Astrocyte of the cerebellum (primary cell): Measurements from ENCODE around the gene RAB31.

Experiments
- DNase-seq: peaks from one replicate; pipeline ENCODE4 v3.0.0-alpha.2; 2011; ENCODE audit warnings: low read depth
- H3K4me3 ChIP-seq: 2 replicates; pipeline ENCODE4 v1.5.1; 2011; ENCODE audit warnings: mild to moderate bottlenecking, low read depth, low read length, moderate library complexity
- in situ Hi-C: cut with HindIII; loops from 2 replicates; pipeline ENCODE4 v1.10.0; 2017; ENCODE audit warnings: low sequenced_read_pairs
- TF ChIP-seq, protein P1 (sequence below): IDR thresholded peaks from 2 replicates; pipeline ENCODE4 v1.5.1; 2012; ENCODE audit warnings: low read length, low read depth, moderate library complexity, mild to moderate bottlenecking; ENCODE audit errors: missing control alignments

Gene RAB31

GRCh38 chr18:9865764-9866490 is 157.8 kb downstream of the RAB31 start:
- no peak for DNase-seq
- no peak overlapping the region for H3K4me3 ChIP-seq
- in situ Hi-C loops, result loop anchor here (5.0 kb wide), 1 partner anchor 56 kb away; no protein-coding TSS in a partner anchor
- TF ChIP-seq, protein P1, sequence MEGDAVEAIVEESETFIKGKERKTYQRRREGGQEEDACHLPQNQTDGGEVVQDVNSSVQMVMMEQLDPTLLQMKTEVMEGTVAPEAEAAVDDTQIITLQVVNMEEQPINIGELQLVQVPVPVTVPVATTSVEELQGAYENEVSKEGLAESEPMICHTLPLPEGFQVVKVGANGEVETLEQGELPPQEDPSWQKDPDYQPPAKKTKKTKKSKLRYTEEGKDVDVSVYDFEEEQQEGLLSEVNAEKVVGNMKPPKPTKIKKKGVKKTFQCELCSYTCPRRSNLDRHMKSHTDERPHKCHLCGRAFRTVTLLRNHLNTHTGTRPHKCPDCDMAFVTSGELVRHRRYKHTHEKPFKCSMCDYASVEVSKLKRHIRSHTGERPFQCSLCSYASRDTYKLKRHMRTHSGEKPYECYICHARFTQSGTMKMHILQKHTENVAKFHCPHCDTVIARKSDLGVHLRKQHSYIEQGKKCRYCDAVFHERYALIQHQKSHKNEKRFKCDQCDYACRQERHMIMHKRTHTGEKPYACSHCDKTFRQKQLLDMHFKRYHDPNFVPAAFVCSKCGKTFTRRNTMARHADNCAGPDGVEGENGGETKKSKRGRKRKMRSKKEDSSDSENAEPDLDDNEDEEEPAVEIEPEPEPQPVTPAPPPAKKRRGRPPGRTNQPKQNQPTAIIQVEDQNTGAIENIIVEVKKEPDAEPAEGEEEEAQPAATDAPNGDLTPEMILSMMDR, result no peak

- no peak overlapping the region for H3K4me3 ChIP-seq
- in situ Hi-C loops, result loop anchor here (5.0 kb wide), 1 partner anchor 56 kb away; no protein-coding TSS in a partner anchor
- no peak for DNase-seq
- TF ChIP-seq, protein P1, result no peak
Measured at GRCh38 chr18:9866627-9867026, 158.5 kb downstream of the RAB31 start.

- H3K4me3 ChIP-seq, result no peak overlapping the region
- TF ChIP-seq, protein P1, result no peak
- DNase-seq, result no peak
- in situ Hi-C loops, result loop anchor here (5.0 kb wide), 1 partner anchor 55 kb away; no protein-coding TSS in a partner anchor
Measured at GRCh38 chr18:9867071-9867594, 159.0 kb downstream of the RAB31 start.

DNA sequence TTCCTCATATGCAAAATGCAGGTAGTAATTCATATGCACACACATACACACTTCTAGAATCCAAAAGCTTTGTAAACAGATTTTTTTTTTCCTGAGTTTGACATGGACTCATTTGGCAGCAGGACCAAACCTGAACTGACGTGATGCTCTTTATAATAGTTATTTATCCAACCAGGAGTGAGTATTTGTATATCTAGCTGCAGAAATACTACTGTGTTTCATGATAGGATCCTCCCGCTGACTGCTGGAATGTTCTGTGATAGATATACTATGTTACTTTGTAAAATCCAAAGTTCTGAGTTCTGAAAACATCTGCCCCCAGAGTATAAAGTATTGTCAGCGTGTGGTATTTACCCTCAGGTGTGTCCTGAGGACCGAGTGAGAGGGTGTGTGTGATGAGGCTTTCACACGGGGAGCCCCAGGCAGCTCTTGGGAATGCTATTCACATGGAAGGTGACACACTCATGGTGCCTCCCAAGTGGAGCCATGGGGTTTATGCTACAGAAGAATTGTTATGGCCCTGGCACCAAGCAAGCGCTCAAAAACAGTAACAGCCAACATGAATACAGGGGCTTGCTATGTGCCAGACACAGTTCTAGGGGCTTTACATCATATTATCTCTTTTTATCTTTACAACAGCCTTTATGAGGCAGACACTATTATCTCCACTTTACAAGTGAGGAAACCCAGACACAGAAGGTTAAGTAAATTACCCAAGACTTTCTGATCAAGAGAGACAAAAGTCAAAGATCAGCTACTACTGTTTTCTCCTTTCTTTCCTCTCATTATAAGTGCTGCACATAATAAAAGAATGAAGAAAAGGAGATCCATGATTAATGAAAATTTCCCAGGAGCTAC is 161.0 kb downstream of the RAB31 start:
- H3K4me3 ChIP-seq, result no peak overlapping the region
- TF ChIP-seq, protein P1, result no peak
- in situ Hi-C loops, result loop anchor here (5.0 kb wide), 1 partner anchor 53 kb away; no protein-coding TSS in a partner anchor
- DNase-seq, result no peak

- TF ChIP-seq, protein P1, result no peak
- no peak overlapping the region for H3K4me3 ChIP-seq
Measured at GRCh38 chr18:9869715-9870430, 161.8 kb downstream of the RAB31 start.

More at GRCh38 chr18:9869715-9870430, 161.8 kb downstream of the RAB31 start:
- DNase-seq, result no peak
- in situ Hi-C loops, result loop anchor here (5.0 kb wide), 1 partner anchor 52 kb away; no protein-coding TSS in a partner anchor
